C1 segment of cervical spinal cord (tissue), 14 donors: ENCODE measurements around the gene PLEKHG2.
A peak's percentile ranks its signal among the peaks of the same experiment; 100 is the strongest.
"Not testable (repeated sequence)": the region's sequence is repeated elsewhere in the genome, so short reads cannot be mapped to it uniquely, and the experiment has no call there.

Source experiments
- DNase-seq, 14 donors: peaks; one replicate each; lab custom pipeline; 2025; lab: John Stamatoyannopoulos, UW

The PLEKHG2 gene, protein sequence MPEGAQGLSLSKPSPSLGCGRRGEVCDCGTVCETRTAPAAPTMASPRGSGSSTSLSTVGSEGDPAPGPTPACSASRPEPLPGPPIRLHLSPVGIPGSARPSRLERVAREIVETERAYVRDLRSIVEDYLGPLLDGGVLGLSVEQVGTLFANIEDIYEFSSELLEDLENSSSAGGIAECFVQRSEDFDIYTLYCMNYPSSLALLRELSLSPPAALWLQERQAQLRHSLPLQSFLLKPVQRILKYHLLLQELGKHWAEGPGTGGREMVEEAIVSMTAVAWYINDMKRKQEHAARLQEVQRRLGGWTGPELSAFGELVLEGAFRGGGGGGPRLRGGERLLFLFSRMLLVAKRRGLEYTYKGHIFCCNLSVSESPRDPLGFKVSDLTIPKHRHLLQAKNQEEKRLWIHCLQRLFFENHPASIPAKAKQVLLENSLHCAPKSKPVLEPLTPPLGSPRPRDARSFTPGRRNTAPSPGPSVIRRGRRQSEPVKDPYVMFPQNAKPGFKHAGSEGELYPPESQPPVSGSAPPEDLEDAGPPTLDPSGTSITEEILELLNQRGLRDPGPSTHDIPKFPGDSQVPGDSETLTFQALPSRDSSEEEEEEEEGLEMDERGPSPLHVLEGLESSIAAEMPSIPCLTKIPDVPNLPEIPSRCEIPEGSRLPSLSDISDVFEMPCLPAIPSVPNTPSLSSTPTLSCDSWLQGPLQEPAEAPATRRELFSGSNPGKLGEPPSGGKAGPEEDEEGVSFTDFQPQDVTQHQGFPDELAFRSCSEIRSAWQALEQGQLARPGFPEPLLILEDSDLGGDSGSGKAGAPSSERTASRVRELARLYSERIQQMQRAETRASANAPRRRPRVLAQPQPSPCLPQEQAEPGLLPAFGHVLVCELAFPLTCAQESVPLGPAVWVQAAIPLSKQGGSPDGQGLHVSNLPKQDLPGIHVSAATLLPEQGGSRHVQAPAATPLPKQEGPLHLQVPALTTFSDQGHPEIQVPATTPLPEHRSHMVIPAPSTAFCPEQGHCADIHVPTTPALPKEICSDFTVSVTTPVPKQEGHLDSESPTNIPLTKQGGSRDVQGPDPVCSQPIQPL (N-terminal part only)

DNA sequence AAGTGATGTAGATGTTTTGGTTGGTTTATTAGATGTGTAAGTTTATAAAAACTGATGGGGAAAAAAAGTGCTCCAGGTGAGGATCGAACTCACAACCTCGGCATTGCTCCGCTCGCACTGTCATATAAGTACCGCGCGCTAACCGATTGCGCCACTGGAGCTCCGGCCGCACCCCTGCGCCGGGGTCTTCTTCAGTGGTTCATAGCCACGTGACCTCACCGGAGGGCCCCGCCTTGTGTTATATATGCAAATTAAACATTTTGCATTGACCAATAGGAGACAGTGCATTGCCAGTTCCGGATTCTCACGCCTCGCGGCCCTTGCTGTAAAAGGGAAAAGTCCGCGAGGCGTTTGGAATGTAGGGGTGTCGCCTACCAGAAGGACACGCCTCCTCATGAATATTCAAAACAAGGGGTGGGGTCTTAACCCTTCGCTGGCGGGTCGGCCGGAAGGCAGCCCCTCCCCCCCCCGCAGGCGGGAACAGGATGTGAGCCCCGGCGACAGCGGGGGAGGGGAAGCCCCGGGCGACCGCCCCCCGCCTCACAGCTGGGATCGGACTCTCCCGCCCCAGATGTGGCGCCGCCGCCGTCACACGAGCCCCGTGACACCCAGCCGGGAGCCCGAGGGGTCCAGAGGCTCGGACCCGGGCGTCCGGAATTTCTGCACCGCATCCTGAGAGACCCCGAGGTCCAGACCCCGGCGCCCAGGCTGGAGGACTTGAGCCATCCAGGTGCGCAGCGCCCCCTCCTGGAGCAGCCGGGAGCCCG, at the start of gene PLEKHG2:
Gene PLEKHG2 (plus strand): TSS at position 570 of the 767 bp plus-strand sequence. CDS start 1,418 bp downstream, outside the sequence.
- DNase-seq, result peak; percentile 53 to 99 (median 90)

DNA sequence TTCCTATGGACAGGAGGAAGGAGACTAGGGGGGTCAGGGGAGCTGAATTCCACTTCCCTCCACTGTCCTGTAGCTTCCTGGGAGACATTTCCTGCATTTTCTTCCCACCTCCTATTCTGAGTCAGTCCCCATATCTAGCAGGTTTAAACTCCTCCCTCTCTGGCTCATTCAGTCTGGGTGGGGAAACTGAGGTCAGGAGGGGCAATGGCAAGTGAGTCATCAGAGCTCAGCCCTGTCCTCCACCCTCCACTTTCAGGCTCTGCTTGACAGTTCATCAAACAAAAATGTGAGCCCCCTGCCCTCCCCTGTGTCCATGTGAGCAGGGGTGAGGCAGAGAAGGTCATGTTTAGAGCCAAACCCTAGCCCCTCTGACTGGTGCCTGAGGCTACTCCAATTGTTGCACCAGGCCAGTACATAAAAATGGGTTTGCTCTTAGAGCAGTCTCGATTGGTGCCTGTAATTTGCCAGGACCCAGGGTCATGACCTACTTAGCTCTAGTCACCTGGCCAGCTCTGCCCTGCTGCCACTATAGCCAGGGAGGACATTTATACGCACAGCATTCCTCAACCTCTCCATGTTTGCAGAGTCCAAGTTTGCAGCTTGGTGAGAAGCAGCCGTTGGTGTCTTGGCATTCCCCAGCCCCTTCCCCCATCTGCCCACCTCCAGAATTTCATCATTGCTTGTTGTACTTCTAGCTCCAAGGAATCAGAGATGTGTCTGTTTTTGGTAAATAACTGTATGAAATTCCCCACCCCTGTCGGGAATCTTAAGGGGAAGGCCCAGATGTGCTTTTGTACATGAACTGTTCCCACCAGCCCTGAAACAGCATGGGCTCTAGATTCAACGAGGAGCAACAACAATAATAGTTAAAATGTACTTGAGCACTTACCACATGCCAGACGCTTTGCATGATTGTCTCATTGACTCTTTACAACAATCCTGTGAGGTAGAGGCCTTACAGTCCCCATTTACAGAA, 49.5 kb upstream of the PLEKHG2 start:
- DNase-seq, result no peak

DNA sequence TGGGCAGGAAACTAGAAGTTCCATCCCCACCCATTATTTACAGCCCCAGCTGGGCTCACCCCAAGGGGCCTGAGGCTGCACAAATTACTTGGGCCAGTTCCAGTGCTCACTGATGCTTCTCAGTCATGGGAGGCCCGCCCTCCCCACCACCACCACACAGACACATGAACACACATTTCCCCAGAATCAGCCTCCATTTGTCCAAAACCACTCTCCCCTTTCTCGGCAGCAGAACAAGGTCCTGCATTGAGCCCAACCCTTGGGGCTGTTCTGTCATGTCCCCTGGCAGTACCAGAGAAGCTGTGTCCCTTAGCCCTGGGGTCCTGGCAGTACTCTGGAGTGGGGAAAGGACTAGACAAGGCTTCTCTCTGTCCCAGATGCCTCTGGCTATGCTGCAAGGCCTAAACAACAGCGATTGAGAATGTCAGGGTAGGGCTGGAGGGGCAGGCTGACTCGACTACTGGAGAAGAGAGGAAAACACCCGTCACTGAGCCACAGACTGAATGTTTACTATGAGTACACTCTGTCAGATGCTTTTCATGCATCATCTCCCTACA, 48.5 kb upstream of the PLEKHG2 start:
- DNase-seq, result peak in 13 of 14 donors; percentile 35 to 96 (median 75)

DNA sequence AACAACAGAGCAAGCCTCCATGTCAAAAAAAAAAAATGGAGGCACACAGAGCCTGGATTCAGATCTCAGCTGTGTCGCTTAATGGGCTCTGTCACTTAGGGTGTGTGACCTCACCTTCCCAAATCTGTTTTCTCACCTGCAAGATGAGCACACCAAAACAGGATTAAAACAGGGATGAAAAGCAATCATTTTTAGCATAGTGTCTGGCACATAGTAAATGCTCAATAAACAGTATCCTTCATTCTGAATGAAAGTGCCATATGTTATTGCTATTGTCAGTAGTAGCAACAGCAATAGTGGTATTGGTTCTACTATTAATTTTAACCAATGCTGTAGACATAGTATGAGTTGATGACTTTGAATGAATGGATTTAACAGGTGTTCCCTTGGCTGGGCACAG, 46.9 kb upstream of the PLEKHG2 start:
- no peak for DNase-seq

DNA sequence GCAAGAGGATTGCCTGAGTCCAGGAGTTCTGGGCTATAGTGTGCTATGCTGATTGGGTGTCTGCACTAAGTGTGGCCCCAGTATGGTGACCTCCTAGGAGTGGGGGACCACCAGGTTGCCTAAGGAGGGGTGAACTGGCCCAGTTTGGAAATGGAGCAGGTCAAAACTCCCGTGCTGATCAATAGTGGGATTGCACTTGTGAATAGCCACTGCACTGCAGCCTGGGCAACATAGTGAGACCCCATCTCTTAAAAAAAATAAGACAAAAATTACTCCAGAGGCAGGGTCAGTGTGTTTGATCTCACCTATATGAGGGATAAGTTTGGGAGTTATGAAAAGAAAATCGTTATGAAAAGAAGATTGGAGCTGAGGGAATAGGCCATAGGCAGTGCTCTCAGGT, 43.3 kb upstream of the PLEKHG2 start:
- DNase-seq, result no peak

DNA sequence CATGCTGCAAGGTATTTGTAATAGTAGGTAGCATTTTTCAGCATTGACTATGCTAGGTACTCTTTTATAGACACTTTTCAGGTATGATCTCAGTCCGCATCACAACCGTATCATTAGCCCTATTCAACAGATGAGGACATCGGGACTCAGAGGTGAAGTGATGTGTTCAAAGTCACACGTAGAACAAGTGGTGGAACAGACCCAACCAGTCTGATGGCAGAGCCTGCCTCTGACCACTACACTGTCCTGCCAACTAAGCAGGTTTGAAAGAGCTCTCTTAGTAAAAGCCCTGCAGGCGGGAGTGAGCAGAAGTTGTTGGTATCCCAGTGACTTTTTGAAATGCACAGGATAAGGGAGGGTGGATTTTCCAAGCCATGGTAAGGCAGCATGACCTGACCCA, 41.7 kb upstream of the PLEKHG2 start:
- DNase-seq, result no peak

DNA sequence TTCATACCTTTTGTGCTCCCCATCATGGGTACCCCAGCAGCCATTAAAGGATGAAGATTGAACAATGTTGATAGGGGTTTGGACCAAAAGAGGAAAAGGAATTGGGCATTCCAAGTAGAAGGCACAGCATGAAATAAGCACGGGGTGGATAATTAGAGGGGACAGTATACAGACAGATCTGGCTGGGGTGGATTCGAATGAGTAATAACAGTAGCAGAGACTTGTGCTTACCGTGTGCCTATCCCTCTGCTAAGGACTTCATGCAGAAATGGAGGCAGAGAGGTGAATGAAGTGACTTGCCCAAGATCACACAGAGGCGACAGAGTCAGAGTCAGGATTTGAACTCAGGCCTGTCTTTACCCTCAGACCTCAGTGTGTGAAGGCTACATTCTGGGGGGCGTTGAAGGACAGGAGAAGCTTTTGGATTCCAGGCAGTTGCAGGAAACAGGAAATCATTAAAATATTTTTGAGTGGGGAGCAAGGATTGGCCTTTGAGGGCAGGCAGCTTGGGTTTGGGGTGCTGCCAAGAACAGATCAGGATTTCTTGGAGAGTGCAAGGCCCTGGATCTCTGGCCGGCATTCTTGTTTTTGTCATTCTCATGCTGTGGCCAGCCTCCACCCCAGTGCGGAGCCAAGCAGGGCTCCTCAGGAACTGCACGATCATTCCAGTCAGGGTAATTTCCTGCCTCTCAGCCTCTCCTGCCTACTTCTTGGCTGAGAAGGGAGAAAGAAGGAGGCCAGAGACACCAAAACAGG, 40.2 kb upstream of the PLEKHG2 start:
- DNase-seq, result peak in 11 of 14 donors; percentile 16 to 74 (median 37)

DNA sequence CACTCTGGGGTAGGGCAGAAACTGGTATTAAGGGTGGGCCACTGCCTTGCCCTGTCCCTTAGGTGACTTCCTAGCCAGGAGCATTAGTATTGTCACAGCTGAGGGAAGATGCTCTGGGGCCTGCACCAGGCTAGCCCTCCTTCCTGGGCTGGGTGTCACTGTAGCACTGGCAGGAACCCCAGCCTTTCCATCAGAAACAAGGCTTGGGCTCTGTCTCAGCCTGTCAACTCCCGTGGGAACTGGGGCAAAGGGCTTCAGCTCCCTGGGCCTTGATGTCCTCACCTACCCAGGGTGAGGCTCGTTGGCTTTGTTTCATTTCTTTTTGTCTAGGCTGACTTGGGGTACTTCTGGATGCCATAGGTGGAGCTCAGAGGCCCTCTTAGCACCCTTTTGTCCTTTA, 39.5 kb upstream of the PLEKHG2 start:
- peak in 2 of 14 donors; percentile 42 to 46 for DNase-seq

DNA sequence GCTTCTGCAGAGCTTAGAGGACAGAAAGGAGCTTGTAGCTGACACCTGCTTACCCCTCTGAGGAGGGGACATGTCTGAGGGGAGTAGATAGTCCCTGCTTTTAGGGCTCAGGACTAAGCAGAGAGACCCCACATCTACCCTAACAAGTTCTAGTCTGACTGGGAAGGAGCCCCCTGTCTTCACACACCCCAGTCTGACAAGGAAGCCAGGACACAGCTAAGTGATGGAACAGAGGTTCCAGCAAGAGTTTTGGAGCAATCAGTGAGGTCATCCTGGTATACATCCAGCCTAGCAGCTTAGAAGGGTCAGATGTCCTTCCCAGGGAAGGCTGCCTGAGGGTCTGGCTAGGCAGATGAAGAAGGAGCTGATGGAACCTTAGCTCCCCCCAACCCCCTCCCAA, 36.5 kb upstream of the PLEKHG2 start:
- no peak for DNase-seq

DNA sequence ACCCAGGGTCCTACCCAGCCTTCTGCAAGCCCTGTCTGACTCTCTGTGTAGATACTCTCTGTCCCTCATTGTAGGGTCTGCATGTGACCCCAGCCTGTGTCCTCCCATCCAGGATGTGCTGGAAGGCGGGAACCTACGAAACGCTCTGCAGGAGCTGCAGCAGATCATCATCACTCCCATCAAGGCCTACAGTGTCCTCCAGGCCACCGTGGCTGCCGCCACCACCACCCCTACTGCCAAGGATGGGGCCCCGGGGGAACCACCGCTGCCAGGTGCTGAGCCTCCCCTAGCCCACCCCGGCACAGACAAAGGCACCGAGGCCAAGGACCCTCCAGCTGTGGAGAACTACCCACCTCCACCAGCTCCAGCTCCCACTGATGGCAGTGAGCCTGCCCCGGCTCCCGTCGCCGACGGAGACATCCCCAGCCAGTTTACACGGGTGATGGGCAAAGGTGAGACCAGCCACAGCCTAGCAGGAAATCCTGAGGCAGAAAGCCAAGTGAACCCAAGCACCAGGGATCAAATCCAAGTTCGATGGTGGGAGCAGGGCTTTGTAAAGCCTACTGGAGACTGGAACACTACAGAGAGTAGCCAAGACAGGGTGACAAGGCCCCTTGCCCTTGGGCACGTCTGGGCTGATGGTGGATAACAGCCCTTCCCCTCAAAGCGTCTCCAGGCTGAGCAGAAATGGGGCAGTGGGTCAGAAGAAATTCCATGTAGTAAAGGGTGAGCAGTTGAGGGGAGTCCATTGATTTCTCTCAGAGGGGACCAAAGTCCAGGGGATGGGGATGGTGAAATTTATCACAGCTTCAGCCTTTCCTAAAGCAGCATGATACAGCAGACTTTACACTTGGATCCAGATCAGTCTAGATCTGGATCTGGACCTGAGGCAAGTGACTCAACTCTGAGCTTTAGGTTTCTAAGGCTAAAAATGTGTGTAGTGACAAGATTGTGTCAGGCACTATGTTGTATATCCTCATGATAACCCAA, 34.8 kb upstream of the PLEKHG2 start:
- DNase-seq, result no peak

DNA sequence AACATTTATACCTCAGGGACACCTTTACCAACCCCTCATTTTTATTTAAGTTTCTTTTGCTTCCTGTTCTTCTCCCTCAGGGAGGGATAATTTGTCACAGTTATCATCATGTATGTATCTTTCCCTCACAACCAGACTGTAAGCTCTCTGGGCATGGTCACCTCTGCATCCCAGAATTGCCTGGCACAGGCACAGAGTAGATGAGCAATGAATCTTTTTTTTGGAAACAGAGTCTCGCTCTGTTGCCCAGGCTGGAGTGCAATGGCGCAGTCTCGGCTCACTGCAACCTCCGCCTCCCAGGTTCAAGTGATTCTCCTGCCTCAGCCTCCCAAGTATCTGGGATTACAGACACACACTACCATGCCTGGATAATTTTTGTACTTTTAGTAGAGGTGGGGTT, 33.1 kb upstream of the PLEKHG2 start:
- DNase-seq, result not testable (repeated sequence)

DNA sequence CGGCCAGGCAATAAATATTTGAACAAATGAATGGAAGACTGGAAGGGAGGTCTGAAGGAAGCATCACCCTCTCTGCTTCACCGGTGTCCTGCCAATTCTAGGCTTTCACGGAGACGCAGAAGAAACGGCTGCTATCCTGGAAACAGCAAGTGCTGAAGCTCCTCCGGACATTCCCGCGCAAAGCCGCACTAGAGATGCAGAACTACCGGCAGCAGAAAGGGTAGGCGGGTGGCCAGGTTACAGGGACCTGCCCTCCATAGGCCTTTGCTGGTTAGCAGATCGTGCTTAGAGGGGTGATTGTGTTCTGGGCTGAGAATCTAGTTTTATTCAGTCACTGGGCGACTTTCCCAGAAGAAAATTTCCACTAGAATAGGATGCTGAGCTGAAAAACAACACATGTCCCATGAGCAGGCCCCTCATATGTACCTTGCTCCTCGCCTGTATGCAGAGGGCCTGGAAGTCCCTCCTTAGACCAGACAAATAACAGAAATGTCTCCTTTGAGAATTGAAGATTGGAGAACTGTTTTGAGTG, 32.5 kb upstream of the PLEKHG2 start:
- DNase-seq, result peak in 4 of 14 donors; percentile 20 to 67 (median 28)

DNA sequence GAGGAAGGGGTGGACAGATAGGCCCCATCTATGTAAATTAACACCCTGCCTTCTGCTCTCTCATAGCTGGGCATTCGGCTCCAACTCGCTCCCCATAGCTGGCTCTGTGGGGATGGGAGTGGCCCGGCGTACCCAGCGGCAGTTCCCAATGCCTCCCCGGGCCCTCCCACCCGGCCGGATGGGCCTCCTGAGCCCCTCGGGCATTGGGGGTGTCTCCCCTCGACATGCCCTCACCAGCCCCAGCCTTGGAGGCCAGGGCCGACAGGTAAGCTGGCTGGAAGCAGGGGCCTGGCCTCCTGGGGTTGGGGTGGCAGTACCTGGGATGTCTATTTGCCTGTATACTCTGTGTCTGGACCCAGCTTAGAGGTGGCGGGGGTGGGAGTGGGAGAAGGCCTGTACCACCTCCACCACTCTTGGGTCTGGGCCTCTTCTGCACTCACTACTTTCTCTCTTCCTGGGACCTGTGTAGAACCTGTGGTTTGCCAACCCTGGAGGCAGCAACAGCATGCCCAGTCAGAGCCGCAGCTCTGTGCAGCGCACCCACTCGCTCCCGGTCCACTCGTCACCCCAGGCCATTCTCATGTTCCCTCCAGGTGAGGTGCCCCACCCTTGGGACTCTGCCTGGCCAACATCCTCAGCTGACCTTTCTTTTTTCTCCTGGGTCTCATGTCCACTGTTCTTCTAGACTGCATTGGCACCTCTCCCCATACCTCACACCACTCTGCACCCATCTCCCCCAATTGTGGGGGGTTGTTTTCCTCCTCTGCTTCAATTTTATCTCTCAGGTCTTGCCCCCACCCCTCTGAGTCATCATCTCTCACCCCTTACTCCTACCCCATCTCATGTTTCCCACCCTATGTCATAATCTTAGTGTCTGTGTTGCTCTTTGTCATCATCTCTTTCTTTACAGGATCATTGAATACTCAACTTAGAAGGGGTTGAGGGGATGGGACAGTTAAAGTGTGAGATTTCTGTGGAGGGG, 31.7 kb upstream of the PLEKHG2 start:
- DNase-seq, result no peak

DNA sequence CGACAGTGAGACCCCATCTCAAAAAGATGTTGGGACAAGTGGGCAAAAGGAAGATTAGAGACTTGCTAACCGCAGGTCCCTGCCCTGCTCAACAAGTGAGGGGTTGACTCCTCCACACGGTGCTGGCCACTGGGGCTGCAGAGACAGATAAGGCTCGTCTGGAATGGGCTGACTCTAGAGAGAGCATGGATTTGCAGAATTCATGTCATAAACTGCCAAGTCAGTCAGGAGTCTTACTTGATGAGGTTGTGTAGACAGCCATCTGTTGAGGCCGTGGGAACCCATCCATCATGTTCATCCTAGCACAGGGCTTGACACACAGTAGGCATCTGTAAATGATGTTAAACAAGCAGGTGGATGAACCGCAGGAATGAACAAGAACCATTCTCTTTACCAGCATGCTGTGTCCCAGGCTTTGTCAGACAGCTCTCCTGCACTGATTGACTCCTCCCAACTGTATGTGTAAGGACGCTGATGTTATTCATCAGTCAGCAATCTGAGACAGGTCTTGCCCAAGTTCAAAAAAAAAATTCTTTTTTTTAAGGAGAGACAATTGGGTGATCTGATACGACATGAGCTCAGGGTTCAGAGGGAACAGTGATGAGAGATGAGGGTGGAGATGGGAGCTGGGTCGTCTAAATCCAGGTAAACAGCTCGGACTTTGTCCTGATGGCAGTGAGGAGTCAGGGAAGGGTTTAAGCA, 30.4 kb upstream of the PLEKHG2 start:
- no peak for DNase-seq

DNA sequence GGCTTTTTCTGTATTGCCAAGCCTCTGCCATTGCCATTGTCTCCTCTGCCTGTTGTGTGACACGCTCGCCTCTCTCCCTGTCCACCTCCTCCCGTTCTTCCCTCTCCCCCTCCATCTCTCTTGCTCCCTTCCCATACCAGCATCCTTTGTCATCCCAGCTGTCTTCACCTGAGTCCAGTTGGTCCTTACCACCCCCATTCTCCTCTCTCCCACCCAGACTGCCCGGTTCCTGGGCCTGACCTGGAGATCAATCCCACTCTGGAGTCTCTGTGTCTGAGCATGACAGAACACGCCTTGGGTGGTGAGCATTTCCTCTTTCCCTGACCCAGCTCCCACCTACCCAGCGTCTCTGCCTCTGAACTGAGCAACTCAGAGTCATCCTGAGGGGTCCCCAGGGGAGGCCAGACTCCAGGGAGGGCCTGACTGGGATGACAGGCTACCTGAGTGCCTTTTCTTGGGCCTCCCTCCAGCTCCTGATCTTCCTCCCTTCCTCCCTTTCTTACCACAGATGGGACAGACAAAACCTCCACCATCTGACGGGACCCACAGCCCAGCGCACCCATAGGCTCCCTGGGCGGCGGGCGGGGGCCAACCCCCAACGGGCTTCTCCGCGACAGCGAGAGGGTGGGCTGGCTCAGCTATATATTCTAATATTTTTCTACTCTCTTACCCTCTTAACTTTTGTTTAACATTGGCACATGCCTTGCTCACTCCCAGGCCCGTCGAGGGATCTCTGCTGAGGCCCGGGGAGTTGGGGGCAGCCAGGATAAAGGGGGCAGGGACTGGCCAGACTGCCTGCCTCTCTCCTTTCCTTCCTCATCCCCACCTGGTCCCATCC, 29.3 kb upstream of the PLEKHG2 start:
- DNase-seq, result no peak
